ENCODE data around the gene MRGPRF.
"Not testable (repeated sequence)": the region's sequence is repeated elsewhere in the genome, so short reads cannot be mapped to it uniquely, and the experiment has no call there.

Gene MRGPRF

GRCh38 chr11:68980776-68981065, 32.3 kb downstream of the MRGPRF start, which contains the start of gene MRGPRD:
Gene MRGPRD (minus strand): TSS chr11:68980986. CDS start chr11:68980986, 0 bp downstream.
- no peak for DNase-seq

DNA sequence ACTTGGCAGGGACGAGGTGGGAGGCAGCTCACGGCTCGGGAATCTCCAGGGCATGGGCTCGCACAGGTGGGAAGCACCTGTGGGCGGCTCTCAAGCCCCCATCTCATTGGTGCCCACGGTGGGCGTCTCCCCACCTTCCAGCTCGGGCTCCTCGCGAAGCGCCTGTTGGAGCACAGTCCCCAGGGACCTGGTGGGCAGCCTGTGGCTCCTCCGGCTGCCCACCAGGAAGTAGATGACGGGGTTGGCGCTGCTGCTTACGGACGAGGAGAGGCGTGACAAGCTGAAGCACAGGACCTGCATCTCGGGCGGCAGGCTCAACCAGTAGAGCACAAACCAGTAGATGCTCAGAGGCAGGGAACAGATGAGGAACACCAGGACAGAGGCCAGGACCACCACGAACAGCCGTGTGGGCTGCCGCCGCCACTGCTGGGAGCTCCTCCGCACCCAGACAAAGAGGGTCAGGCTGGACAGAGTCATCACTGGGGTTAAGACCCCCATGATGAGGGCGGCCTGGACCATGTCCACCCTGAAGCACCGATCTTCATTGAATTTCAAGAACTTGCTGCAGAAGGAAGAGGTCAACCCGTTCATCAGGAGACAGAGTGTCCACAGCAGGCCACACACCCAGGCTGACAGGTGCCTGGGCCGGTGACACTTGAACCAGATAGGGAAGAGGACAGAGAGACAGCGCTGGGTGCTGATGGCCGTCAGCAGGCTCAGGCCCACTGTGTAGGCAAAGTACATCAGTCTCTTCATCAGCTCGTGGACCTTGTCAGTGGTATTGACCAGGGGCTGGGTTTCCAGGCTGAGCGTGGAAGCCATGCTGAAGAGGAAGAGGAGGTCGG, 32.9 kb downstream of the MRGPRF start:
- no peak for DNase-seq

DNA sequence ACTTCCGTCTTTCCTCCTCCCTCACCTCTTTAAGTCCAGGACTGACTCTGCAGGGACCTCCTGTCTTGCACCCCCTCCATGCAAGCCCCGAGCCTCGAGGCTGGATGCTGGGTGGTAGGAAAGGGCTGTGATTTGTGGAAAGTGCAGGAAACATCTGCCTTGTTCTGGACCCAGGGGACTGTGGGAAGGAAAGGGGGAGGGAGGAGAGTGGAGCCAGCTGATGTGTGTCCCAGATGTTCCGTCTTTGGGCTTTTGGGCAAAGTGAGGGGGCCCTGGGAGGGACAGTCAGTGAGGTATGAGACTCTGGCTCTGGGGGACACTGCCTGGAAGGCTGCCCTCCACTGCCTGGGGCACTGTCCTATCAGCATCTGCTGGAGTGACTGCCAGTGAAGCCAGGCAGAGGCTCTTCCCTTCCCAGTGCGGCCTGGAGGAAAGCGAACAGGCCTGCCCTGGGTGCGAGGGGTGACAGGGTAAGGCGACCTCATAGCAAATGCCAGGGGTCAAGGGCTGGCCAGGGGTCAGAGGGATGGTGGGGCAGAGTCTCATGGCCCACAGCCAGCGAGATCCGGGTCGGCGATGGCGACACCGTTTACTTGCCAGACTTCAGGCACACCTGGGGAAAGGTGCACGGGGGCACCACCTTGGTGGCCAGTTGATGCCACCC, 34.0 kb downstream of the MRGPRF start:
- no peak for DNase-seq

DNA sequence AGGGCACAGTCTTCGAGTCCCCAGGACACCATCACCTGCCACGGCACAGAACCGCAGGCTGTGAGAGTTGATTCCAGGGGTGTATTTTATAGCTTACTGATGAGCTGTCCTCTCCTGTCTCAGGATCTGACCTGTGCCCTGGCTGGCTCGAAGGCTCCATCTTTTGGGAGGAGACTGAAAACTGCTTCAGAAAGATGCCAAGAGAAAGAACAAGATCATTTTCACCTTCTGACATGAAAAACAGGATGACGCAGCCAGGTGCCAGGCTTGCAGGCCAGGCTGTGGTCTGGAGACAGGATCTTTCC, 34.5 kb downstream of the MRGPRF start:
- DNase-seq, result no peak

- no peak for DNase-seq
These were observed 35.0 kb downstream of the MRGPRF start for GRCh38 chr11:68977781-68978625.

DNA sequence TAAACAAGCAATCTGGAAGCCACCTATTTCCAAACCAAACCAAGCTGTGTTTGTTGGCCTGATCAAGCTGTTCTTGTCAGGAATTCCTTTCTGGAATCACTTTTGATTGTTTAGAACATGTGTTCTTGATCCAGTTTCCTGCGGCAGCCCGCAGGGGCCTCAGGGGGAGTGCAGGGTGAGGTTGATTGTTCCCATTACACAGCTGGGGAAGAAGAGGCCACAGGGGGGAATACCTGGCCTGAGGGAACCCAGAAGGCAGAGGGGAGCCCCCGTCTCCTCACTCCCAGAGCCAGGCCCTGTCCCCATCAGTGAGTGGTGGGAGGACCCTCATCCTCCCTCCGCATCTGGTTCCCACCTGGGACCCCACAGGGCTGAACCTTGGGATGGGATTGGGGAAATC, 36.5 kb downstream of the MRGPRF start:
- DNase-seq, result no peak

- no peak for DNase-seq
These were observed 37.0 kb downstream of the MRGPRF start for GRCh38 chr11:68976095-68976494.

- DNase-seq, result no peak
These were observed 38.4 kb downstream of the MRGPRF start for GRCh38 chr11:68974421-68975194.

DNA sequence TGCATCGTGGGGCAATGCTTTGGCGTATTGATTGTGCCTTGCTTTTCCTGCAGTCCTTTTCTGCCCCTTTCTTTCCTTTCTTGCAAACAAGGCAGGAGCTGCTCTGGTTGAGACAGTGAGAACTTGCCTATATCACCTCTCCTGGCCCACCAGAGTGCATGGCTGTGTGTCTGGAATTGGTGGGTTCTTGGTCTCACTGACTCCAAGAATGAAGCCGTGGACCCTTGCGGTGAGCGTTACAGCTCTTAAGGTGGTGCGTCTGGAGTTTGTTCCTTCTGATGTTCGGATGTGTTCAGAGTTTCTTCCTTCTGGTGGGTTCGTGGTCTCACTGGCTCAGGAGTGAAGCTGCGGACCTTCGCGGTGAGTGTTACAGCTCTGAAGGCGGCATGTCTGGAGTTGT, 39.3 kb downstream of the MRGPRF start:
- DNase-seq, result not testable (repeated sequence)

GRCh38 chr11:68973219-68973618, 39.8 kb downstream of the MRGPRF start:
- no peak for DNase-seq

DNA sequence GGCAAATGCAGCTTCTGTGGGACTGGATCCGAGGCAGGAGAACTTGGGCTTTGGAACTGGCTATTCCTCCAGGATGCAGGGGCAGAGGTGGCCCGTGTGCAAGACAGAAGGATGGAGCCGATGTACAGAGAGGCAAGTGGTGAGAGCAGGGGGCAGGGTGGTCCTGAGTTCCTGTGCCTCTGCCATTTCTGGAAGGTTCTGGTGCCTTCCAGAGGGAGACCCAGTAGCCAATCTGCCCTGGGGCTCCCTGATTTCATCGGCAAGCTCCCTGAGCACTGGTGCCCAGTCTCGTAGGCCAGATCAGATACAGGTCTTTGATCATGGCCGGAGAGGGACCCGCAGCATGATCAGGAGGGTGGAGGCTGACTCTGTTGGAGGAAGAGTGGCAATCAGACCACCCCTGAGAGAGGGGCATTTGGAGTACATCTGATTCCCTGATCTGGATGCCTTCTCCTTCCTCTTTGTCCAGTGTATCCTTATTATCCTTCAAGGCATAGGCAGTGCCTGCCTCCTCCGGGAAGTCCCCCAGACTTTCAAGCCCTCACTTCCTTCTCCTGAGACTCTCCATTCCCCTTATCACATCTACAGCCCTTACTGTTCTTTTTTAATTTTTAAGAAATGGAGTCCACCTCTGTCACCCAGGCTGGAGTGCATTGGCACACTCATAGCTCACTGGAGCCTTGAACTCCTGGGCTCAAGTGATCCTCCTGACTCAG, 42.0 kb downstream of the MRGPRF start:
- no peak for DNase-seq

DNA sequence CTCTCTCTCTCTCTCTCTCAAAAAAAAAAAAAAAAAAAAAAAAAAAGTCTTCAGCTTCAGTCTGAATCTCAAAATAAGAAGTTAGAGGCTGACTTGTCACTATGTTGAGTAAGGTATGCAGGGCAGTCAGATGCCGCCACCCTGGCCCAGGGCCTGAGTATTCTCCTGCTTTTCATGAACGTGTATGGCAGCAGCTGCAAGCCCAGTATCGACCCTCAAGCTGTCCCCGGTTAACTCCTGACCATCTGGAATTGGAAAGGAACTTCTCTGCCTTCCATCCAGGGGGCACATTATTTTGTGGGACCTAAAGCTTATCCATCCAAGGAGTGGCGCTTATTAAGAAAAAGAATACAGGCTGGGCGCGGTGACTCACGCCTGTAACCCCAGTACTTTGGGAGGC, 43.7 kb downstream of the MRGPRF start:
- DNase-seq, result no peak

DNA sequence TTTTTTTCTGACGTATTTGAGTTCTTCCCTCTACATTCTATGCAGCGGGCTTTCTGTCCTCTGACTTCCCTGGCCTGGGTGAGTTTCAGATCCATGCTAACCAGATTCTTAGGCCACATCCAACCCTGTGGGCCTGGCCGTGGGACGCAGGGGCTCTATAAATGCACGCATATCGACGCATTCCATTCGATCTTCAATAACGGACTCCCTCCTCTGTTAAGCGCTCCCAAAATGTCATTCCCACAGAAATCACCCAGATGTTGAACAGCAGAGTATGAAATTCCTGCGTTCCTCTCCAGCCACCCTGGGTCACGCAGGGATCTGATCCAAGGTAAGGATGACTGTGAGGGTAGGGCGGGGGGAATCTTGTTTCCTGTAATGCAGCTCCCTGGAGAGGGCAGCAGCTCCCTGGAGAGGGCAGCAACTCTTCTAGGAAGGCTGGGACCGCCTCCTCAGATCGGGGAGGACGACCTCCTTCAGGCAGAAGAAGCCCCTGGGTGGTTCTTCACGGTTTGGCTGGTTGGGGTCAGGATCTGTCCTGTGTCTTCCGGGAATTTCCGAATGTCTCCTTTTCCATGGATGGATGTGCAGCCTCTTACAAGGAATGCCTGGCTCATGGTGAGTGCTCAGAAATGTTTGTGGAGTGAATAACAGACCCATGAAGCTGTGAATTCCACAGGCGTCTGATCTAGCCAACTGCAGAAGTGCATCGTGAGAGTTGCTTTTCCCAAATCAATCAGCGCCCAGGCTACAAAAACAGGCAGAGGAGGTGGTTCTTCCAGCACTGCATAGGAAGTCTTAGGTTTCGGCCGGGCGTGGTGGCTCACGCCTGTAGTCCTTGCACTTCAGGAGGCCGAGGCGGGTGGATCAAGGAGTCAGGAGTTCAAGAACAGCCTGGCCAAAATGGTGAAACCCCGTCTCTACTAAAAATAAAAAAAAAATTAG, 44.5 kb downstream of the MRGPRF start:
- DNase-seq, result no peak

GRCh38 chr11:68966894-68967780, 45.9 kb downstream of the MRGPRF start:
- DNase-seq, result no peak

GRCh38 chr11:68965901-68966853, 46.9 kb downstream of the MRGPRF start:
- DNase-seq, result no peak

GRCh38 chr11:68963779-68964178, 49.3 kb downstream of the MRGPRF start:
- no peak for DNase-seq

DNA sequence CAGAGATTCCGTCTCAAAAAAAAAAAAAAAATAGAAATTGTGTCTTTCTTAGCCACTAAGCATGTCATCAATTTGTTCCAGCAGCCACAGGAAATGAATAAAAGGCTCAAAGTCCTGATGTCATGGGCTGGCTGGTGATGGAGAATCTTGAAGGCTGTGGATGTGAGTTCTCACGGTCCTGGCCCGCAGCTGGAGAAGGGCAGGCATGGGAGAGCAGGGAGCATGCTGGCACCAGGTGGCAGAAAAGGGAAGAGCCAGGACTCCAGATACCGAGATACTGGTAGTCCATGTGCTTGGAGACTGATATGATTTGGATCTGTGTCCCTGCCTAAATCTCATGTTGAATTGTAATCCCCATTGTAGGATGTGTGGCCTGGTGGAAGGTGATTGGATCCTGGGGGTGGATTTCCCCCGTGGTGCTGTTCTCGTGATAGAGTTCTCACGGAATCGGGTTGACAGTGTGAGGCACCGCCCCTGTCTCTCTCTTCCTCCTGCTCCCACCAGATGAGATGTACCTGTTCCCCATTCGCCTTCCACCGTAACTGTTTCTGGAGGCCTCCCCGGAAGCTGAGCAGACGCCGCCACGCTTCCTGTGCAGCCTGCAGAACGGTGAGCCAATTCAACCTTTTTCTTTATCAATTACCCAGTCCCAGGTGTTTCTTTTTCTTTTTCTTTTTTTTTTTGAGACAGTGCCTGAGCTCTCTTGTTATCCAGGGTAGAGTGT, 50.4 kb downstream of the MRGPRF start:
- no peak for DNase-seq

DNA sequence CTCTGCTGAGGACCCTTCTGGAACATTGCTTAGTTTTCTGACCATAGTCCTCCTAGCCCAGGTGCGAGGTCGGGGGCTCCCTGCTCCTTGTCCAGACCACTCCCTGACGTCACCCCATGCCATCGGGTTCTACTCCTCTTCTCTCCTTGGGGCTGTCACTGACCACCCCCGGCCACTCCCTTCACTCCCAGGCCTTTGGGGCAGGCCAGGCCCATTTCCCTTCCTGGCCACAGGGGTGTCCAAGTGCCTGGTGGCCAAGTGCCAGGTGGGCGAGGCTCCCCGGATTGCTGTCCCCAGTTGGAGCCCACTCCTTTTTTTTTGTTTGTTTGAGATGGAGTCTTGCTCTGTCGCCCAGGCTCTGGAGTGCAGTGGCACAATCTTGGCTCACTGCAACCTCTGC, 51.8 kb downstream of the MRGPRF start:
- no peak for DNase-seq
